Sciatic nerve (tissue), 2 donors: ENCODE data around the gene CLTRN. TPM values are rescaled to one million over a fixed set of nuclear protein-coding genes. Genes with fewer than 3 reads are reported as not detected.

Experiments
- ATAC-seq: fragments of 200-7000 bp; cut with Tn5 transposase; one replicate; pipeline ENCODE4 v1.9.1; 2020; ENCODE audit warnings: mild to moderate bottlenecking, moderate library complexity
- DNase-seq: peaks from one replicate; pipeline ENCODE4 v3.0.0-alpha.2; 2020; ENCODE audit warnings: low spot score
- intact Hi-C: fragments of 100-400 bp; cut with DNase I; formaldehyde crosslinking; loops from one replicate; pipeline ENCODE4 v1.14.2; 2022
- total RNA-seq: library from RNA; stranded (reverse); fragmentation: NEBNext Ultra II Directional; extraction: Animal tissue kit (Norgen Biotek cat#: 25700); gene quantifications from one replicate; pipeline ENCODE4 v1.2.1, GENCODE V29; 2021
- donor health status: DM: no; HTN: no; CAD: no.
- donor health status: DM: no; HTN: no; CAD: no.

Gene CLTRN
- total RNA-seq, 1 donor from 2014 or later, result 0.45 TPM

DNA sequence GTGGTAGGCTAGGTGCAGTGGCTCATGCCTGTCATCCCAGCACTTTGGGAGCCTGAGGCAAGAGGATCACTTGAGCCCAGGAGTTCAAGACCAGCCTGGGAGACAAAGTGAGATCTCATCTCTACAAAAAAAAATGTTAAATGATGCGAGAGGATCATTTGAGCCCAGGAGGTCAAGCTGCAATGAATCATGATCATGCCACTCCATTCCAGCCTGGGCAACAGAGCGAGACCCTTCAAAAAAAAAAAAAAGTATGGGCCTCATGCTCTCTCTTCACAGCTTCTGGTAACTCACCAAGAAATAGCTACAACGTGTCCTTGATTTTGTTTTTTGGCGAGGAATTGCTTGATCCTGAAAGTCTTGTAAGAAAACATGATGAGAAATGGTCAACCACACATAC, 65.1 kb downstream of the CLTRN start:
- ATAC-seq (no peak), DNase-seq (no peak)
- intact Hi-C loops, result no loop called here

DNA sequence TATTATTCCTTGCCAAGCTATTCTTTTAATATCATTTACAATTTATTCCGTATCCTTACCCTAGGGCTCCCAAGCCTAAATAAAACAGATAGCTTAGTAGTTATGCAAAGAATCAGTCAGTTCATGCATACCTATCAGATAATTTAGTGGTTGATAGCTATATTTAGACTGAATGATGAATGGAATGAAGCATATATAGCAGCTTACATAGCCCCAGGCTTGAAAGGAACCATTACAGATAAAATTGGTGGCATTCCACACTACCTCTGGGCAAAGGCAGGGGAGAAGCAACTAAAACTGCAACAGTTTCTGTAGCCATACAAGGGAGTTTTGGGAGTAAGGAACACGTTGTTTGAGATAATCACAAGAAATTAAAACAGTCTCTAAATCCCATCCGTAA, 66.6 kb downstream of the CLTRN start:
- ATAC-seq (no peak), DNase-seq (no peak)
- intact Hi-C loops, result no loop called here

GRCh38 chrX:15594371-15594770, 70.2 kb downstream of the CLTRN start:
- ATAC-seq (no peak), DNase-seq (no peak)
- intact Hi-C loops, result no loop called here

GRCh38 chrX:15579778-15580747, 84.5 kb downstream of the CLTRN start:
- no peak for DNase-seq
- ATAC-seq, result no peak
- intact Hi-C loops, result no loop called here

Other genes starting within 250 kb of the CLTRN start
- gene PIR, start 171.5 kb downstream of the CLTRN start, total RNA-seq, result 36.1 TPM
- 4.2 TPM for gene BMX, start 164.0 kb downstream of the CLTRN start, total RNA-seq
- gene ACE2, start 63.8 kb downstream of the CLTRN start, total RNA-seq, result not detected
- 35.9 TPM for gene CA5B, start 73.5 kb upstream of the CLTRN start, total RNA-seq
- gene ZRSR2, start 125.7 kb upstream of the CLTRN start, total RNA-seq, result 17.7 TPM
- 71.9 TPM for gene AP1S2, start 190.0 kb upstream of the CLTRN start, total RNA-seq